ENCODE results near the gene FUT7.
"Not testable (repeated sequence)": the region's sequence is repeated elsewhere in the genome, so short reads cannot be mapped to it uniquely, and the experiment has no call there.

Gene FUT7

DNA sequence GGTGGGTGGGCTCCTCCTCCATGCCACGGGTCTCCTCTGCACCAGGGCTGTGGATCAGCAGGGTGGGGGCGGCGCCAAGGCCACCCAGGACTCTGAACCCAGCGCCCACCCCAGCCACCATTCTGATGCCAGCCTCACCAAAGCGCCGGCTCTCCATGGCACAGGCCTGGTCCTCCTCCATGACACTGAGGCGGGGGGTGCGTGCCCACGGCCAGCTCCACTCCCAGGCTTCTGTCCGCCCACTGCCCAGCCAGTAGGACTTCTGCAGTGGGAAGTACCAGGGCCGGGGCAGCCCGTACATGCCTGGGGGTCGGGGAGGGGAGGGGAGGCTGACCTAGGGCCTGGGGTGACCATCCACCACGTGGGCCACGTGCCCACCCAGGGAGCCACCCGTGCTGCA, 15.5 kb downstream of the FUT7 start:
- FAIRE-seq = no peak

- FAIRE-seq = no peak
These were observed 15.9 kb downstream of the FUT7 start for GRCh38 chr9:137015976-137016375.

- no peak for FAIRE-seq
These were observed 16.4 kb downstream of the FUT7 start for GRCh38 chr9:137015540-137015930.

- FAIRE-seq = no peak
These were observed 16.9 kb downstream of the FUT7 start for GRCh38 chr9:137014776-137015539.

DNA sequence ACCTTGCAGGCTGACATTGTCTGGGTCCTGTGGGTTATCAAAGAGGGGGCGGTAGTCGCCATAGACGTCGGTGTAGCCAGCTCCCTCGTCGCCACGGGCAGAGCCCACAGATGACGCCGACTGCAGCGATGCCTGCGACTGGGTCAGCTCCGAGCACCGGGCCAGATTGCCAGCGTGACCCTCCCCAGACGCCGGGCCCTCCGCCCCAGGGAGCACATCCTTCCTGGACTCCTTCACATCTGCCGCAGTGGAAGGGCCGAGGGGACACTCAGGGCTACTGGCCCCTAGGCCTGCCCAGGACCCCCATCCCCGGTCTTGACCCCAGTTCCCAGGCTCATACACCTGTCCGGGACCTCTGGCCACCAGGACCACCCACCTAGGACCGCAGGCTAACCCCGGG, 17.7 kb downstream of the FUT7 start:
- FAIRE-seq = no peak

- no peak for FAIRE-seq
These were observed 18.3 kb downstream of the FUT7 start for GRCh38 chr9:137013571-137013940.

GRCh38 chr9:137012694-137013570, 19.0 kb downstream of the FUT7 start:
- no peak for FAIRE-seq

DNA sequence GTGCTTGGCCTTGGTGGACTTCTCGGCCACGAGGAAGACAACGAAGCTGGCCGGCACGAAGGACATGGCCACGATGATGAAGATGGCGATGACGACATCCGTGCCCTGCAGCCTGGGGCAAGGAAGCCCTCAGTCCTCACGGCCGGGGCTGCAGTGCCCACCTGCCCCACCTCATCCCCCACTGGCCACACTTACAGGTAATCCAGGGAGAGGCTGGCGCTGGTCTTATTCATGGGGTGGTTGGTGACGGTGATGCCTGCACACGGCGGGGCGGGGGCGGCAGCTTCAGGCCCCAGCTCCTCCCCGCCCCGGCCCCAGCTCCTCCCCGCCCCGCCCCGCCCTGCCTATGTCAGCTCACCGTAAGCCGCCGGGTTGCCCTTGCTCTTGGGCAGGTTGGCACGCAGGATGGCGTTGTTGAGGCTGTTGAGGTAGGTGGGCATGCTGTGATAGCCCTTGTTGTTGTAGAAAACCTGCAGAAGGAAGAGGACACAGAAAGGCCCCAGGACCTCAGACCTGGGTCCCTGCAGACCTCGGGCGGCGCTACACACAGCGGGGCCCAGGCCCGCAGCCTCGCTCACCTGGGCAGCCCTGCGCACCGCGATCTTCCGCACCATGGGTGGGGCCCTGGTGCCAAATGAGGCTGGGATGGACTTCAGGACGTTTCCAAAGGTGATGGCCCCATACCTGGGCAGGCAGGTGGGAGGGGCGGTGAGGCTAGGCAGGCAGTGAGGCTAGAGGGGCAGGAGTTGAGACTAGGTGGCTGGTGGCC, 19.8 kb downstream of the FUT7 start:
- no peak for FAIRE-seq

DNA sequence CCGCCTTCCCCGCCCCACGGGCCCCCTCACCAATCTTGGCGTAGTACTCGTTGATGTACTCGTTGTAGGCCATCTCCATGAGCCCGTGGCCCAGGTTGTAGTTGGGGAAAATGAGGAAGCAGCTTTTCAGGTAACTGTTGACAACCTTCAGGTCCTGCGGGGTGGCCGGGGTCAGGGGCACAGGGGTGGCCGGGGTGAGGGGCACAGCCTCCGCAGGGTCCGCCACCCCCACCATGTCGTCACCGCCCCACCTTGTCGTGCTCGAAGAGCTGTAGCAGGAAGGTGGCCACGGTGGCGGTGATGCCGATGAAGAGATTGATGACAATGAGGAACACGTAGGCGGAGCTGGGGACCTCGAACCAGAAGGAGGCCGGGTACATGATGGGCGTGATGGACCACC, 20.7 kb downstream of the FUT7 start:
- FAIRE-seq = no peak

DNA sequence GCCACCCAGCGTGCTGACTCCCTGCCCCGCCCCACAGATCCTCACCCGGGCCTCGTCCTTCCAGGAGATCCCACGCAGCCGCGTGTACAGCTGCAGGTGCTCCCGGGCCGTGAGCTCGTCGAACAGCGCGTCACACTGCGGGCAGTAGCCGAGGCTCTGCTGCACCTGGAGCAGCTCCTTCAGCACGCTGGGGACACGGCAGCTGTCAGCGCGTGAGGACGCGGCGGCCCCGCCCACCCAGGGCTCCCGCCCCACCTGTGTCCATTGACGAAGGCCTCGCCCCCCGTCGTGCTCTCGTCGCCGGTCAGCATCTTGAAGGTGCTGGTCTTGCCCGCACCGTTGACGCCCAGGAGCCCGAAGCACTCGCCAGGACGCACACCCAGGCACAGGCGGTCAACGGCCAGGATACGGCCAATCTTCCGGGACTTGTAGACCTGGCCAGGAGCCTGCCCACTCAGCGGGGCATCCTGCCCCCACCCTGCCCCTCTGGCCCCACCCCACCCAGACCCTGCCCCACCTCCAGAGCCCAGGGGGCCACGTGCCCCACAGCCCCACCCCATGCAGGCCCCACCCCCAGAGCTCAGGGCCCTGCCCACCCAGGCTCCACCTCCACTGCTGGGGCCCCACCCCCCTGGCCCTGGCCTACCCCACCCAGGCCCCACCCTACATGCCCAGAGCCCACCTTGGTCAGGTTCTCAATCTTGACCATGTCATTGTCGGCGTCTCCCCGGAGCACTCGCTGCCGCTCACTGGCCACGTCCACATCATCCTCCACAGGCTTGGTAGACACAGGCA, 21.8 kb downstream of the FUT7 start:
- FAIRE-seq = no peak

DNA sequence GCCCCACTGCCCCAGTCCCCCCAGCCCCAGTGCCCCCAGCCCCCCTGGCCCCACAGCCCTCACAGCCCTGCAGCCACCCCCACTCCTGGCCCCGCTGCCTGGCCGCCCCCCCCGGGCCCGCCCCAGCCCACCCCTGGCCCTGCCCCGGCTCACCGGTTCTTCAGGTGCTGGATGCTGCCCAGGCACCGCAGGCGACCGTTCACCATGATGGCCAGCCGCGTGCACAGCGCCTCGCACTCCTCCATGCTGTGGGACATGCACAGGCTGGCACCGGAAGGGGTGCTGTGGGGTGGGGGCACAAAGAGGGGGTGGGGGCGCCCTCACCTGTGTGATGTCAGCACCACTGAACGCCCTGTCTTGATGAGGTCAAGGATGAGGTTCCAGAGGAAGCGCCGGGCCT, 22.7 kb downstream of the FUT7 start:
- no peak for FAIRE-seq

- FAIRE-seq = no peak
These were observed 23.6 kb downstream of the FUT7 start for GRCh38 chr9:137008312-137008711.

DNA sequence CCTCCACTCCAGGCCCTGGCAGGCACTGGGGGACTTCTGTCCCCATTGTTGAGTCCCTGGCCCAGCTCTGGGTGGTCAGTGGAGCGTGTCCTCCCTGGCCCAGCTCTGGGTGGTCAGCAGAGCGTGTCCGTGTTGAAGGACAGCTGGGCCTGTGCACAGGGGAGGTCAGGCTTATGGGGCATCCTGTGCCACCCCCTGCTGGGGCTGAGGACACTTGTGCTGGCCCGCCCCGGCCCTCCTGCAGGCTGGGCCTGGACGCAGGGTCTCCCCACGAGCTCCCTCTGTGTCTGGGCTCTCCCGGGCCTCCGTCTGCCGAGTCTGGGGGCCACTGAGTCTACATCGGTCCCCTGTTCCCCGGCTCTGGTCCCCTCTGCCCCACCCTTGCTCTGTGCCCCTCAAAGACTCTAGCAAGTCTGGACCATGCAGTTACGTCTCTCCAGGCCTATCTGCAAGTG, 24.0 kb downstream of the FUT7 start:
- no peak for FAIRE-seq

GRCh38 chr9:137007108-137007815, 24.6 kb downstream of the FUT7 start:
- no peak for FAIRE-seq

- no peak for FAIRE-seq
These were observed 25.5 kb downstream of the FUT7 start for GRCh38 chr9:137006116-137007003.

GRCh38 chr9:137004285-137004684, 27.6 kb downstream of the FUT7 start:
- FAIRE-seq = not testable (repeated sequence)

- no peak for FAIRE-seq
These were observed 29.2 kb downstream of the FUT7 start for GRCh38 chr9:137002646-137003041.

DNA sequence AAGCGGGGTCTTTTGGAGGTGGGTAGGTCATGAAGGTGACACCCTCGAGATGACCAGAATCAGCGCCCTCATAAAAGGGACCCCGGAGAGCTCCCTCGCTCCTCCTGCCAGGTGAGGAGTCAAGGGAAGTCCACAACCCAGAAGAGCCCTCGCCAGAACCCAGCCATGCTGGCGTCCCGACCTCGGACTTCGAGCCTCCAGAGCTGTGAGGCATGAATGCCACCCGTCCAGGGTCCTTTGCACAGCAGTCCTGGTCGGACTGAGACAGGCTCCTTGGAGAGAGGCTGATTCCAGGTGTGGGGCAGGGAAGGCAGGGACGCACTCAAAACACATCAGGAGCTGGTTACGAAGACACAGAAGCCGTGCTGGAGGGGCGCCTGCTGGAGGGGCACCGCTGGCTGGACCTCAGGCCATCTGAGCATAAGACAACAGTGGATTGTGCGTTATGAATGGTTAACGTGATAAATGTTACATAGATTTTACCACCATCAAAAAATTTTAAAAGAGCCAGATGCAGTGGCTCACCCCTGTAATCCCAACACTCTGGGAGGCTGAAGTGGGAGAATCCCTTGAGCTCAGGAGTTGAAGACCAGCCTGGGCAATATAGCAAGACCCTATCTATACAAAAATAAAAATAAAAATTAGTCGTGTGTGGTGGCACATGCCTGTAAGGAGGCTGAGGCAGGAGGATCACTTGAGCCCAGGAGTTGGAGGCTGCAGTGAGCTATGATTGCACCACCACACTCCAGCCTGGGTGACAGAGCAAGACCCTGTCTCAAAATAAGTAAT, 29.8 kb downstream of the FUT7 start:
- no peak for FAIRE-seq

- FAIRE-seq = no peak
These were observed 31.5 kb downstream of the FUT7 start for GRCh38 chr9:137000177-137000930.
